ENCODE results near the gene PCF11.

GRCh38 chr11:83235825-83236224 is 78.9 kb downstream of the PCF11 start:
- TF ChIP-seq EZH2 (IDR thresholded peaks at IDR 0.05) (no peak), EZH2phosphoT487 (IDR thresholded peaks at IDR 0.05) (no peak)
- TF ChIP-seq, protein P1, sequence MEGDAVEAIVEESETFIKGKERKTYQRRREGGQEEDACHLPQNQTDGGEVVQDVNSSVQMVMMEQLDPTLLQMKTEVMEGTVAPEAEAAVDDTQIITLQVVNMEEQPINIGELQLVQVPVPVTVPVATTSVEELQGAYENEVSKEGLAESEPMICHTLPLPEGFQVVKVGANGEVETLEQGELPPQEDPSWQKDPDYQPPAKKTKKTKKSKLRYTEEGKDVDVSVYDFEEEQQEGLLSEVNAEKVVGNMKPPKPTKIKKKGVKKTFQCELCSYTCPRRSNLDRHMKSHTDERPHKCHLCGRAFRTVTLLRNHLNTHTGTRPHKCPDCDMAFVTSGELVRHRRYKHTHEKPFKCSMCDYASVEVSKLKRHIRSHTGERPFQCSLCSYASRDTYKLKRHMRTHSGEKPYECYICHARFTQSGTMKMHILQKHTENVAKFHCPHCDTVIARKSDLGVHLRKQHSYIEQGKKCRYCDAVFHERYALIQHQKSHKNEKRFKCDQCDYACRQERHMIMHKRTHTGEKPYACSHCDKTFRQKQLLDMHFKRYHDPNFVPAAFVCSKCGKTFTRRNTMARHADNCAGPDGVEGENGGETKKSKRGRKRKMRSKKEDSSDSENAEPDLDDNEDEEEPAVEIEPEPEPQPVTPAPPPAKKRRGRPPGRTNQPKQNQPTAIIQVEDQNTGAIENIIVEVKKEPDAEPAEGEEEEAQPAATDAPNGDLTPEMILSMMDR (IDR thresholded peaks at IDR 0.05), result no peak
